Aorta (tissue), 5 donors: ENCODE data around the gene PEMT. TPM values are rescaled to one million over a fixed set of nuclear protein-coding genes. Genes with fewer than 3 reads are reported as not detected.

Experiments used
- ATAC-seq: fragments of 200-7000 bp; cut with Tn5 transposase; one replicate; pipeline ENCODE4 v1.9.1; 2022; ENCODE audit warnings: moderate library complexity; ENCODE audit not compliant: low FRiP score
- DNase-seq, 2 donors: peaks; one replicate each; pipeline ENCODE4 v3.0.0-alpha.2; 2020
- H3K27ac ChIP-seq, 2 donors: one replicate each; pipeline ENCODE4 v1.5.1; 2013; ENCODE audit warnings: low read length in 2 of 2, mild to moderate bottlenecking in 2 of 2, moderate library complexity in 2 of 2, control low read depth in 1 of 2, inconsistent platforms in 1 of 2, low read depth in 1 of 2
- H3K27me3 ChIP-seq, 2 donors: one replicate each; pipeline ENCODE4 v1.6.1; 2013; ENCODE audit warnings: control low read depth in 1 of 2, low read length in 1 of 2, mild to moderate bottlenecking in 1 of 2, moderate library complexity in 1 of 2; ENCODE audit not compliant: insufficient read depth in 2 of 2, control insufficient read depth in 1 of 2
- H3K36me3 ChIP-seq, 2 donors: one replicate each; pipeline ENCODE4 v1.6.1; 2013; ENCODE audit warnings: control low read depth in 1 of 2, low read length in 1 of 2, mild to moderate bottlenecking in 1 of 2; ENCODE audit not compliant: insufficient read depth in 2 of 2, control insufficient read depth in 1 of 2
- H3K4me1 ChIP-seq, 2 donors: one replicate each; pipeline ENCODE4 v1.6.1; 2013; ENCODE audit warnings: low read length in 2 of 2, control low read depth in 1 of 2, mild to moderate bottlenecking in 1 of 2, moderate library complexity in 1 of 2; ENCODE audit not compliant: insufficient read depth in 2 of 2, control insufficient read depth in 1 of 2
- H3K4me3 ChIP-seq, 2 donors: one replicate each; pipeline ENCODE4 v1.5.1; 2013; ENCODE audit warnings: low read length in 2 of 2, control low read depth in 1 of 2, mild to moderate bottlenecking in 1 of 2
- H3K9me3 ChIP-seq: one replicate; pipeline ENCODE4 v1.6.1; 2013; ENCODE audit warnings: mild to moderate bottlenecking, low read length; ENCODE audit not compliant: control insufficient read depth
- WGBS, 2 donors: extraction: QIAGEN DNeasy Blood & Tissue Kit; methylation state at CpG; one replicate each; pipeline ENCODE4 v1.1.7; 2013; 5-methylcytosine and 5-hydroxymethylcytosine counted together
- intact Hi-C, 2 donors: fragments of 100-400 bp; cut with DNase I; formaldehyde crosslinking; loops; one replicate each; pipeline versions ENCODE4 v1.14.2 to v1.15.0; 2022
- polyA plus RNA-seq, 2 donors: library from polyadenylated mRNA; stranded (reverse); fragments of 200-250 nt; gene quantifications; one replicate each; pipeline ENCODE4 v1.2.3, GENCODE V29; 2013
- total RNA-seq, 2 donors: library from RNA; stranded (reverse); fragmentation: NEBNext Ultra II Directional; extraction: Animal tissue kit (Norgen Biotek cat#: 25700); gene quantifications; one replicate each; pipeline ENCODE4 v1.2.1, GENCODE V29; 2021
- donor health status: healthy with polysubstance abuse.
- donor health status: Bipolar disorder and iron deficiency.
- donor health status: DM: no; HTN: no; CAD: no.
- donor health status: DM: no; HTN: no; CAD: no.
- donor health status: DM: yes; HTN: yes; CAD: no.

The PEMT gene
- total and polyA plus RNA-seq, 4 donors, result 4.5 to 23.8 (median 16.5) TPM

DNA sequence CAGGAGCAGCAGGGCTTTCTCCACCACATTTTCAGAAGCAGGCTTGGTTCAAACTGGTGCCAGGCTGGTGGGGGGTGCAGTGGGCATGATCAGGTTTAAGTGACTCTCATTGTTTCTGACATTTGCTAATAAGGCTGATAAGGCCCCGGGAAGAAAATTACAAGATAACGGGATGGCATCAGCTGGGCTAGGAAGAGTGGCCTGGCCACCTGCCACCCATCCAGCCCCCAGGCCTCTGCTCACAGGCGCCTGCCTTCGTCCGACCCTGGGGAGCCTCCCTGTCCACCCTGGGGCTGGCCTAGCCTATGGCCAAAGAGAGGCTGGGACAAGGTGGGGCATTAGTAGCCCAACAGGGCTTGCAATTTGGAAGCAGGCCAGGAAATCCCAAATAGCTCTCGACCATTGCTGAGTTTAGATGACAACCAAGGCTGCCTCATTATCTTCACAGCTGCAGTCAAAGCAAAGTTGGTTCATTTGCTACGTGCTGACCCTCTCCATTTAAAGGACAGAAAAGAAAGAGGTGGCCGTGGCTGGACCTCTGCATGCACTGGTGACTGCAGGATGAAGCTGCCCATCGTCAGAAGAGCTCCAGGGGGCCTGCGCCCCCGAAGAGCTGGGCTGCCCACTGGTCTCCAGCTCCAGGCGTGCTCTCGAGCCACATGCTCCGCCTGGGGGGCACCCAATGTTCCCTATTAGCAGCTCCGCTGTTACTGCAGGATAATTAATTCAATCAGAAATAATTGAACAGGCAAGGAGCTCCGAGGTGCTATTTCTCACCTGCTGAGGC is 44.9 kb downstream of the PEMT start:
- Histone ChIP-seq H3K4me3 (no peak overlapping the region), H3K36me3 (no peaks in the 10 kb centered on the region), H3K27me3 (no peaks in the 10 kb centered on the region), H3K9me3 (no peaks in the 10 kb centered on the region), H3K27ac (peak overlapping the region in 1 of 2 donors; percentile 14), H3K4me1 (peaks cover 0 to 5% of the 10 kb centered on the region in 2 donors)
- WGBS, 2 donors, result 89 to 90% methylated on average over 16 of the region's 16 CpGs
- ATAC-seq, result no peak
- no peak for DNase-seq
- intact Hi-C loops, result no loop called here

DNA sequence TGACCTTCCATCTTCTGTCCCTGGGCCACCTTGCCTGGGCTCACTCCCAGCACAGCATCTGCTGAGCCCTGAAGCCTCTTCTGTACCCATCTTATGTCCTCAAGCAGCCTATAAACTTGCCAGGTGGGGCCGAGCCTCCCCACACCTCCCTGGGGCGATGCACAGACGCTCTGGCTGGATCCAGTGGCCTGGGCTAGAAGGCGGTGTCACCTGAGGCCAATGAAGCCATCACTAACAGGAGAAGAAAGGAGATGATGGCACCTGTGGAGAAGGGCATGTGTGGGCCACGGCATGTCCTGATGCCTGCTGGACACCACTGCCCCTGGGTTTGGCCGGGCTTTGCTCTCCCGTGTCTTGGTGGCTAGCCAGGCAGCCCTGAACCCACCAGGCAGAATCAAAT is 45.5 kb downstream of the PEMT start:
- Histone ChIP-seq H3K9me3 (no peaks in the 10 kb centered on the region), H3K27me3 (no peaks in the 10 kb centered on the region), H3K36me3 (no peaks in the 10 kb centered on the region), H3K4me1 (peaks cover 0 to 5% of the 10 kb centered on the region in 2 donors), H3K27ac (peak overlapping the region in 1 of 2 donors; percentile 14), H3K4me3 (no peak overlapping the region)
- intact Hi-C loops, result no loop called here
- no peak for DNase-seq
- no peak for ATAC-seq
- WGBS, 2 donors, result 53 to 64% methylated on average over 7 of the region's 7 CpGs

DNA sequence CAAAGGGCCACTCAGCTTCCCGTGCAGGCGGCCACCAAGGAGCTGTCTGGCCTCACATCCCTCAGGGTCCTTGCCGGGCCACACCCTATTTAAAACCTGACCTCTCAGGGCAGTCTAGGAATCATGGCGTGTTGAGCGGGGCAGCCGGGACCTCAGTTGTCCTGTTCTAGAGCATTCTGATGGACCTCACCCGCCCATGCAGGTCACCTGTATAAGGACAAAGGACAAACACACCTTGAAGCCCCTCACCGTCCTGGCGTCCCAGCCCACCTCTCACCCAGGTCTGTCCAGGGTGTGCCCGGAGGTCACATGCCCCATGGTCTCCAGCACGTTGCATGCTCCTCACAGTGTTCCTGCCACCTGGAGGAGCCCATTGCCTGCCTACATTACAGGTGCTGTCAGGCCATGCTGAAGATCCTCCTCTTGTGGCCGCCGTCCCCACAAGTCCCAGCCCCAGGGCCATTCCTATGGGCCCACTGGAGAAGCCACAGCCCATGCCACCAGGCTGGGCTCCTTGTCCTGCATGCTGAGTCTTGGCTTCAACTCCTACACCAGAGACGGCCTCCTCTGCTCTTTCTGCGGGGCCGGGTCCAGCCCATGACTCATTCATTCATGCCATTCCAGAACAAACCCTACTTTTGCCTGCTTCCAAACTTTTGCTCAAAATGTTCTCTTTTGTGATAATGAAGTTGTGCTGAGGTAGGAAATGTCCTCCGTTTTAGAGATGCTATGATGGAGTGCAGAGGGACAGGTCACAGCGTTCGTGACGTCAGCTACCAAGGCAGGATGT is 46.3 kb downstream of the PEMT start:
- WGBS, 2 donors, result 50 to 52% methylated on average over 20 of the region's 20 CpGs
- Histone ChIP-seq H3K4me3 (no peak overlapping the region), H3K9me3 (no peaks in the 10 kb centered on the region), H3K27me3 (no peaks in the 10 kb centered on the region), H3K4me1 (peaks cover 0 to 5% of the 10 kb centered on the region in 2 donors), H3K27ac (peak overlapping the region in 1 of 2 donors; percentile 2), H3K36me3 (no peaks in the 10 kb centered on the region)
- DNase-seq (peak in 1 of 2 donors; percentile 73), ATAC-seq (peak; percentile 67)
- intact Hi-C loops, result no loop called here

DNA sequence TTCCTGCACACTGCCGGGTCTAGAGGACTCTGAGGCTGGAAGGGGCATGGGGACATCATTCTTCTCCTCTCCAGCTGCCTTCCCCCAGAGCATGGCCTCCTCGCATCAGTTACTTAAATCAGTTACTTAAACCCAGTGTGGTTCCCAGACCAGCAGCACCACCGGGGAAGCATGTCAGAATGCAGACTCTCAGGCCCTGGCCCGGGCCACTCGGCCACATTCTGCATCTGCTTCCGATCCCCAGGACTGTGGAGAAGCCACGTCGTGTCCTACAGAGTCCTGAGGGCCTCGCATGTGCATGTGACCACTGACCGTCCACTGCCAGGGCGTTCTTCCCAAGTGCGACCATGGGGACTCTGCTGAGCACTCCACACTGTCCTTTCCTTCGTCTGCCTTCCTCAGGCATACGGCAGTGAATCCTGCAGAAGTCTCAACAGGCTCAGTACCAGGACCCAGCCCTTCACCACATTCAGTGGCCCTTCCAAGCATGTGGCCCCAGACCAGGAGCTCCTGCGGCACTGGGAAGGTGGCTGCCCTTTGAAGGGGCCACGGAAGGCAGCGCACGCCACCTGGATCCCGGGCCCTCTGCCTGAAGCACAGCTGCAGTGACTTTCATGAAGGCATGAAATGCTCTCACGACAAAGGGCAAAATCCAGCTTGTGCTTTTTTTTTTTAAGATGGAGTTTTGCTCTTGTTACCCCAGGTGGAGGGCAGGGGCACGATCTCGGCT is 48.4 kb downstream of the PEMT start:
- H3K27ac ChIP-seq, result no peak overlapping the region
- no peak overlapping the region for H3K4me3 ChIP-seq
- H3K27me3 ChIP-seq, result no peaks in the 10 kb centered on the region
- DNase-seq (no peak), ATAC-seq (no peak)
- intact Hi-C loops, result no loop called here
- H3K4me1 ChIP-seq, result peaks cover 0 to 5% of the 10 kb centered on the region in 2 donors
- no peaks in the 10 kb centered on the region for H3K9me3 ChIP-seq
- no peaks in the 10 kb centered on the region for H3K36me3 ChIP-seq
- 93 to 96% methylated on average over 21 to 22 of the region's 22 CpGs for WGBS, 2 donors

DNA sequence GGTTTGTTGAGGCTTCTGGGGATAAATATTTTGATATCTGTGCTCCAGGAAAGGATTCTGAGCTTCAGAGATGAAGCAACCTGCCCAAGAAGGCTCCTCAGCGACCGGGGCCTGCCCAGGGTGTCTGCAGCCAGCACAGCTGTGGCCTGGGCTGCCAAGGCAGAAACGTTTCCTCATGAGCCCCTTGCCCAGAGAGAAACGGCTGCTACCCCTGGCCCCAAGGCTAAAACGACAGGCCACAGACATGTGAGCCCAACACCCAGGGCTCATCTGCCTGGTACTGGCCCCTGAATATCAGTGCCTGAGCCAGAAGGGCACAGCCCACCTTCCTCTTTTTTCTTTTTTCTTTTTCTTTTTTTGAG is 49.9 kb downstream of the PEMT start:
- Histone ChIP-seq H3K27me3 (no peaks in the 10 kb centered on the region), H3K4me1 (peaks cover 0 to 5% of the 10 kb centered on the region in 2 donors), H3K4me3 (no peak overlapping the region), H3K27ac (no peak overlapping the region), H3K9me3 (no peaks in the 10 kb centered on the region), H3K36me3 (no peaks in the 10 kb centered on the region)
- DNase-seq, result no peak
- intact Hi-C loops, result no loop called here
- WGBS, 2 donors, result 81 to 89% methylated on average over 5 of the region's 5 CpGs
- ATAC-seq, result no peak

DNA sequence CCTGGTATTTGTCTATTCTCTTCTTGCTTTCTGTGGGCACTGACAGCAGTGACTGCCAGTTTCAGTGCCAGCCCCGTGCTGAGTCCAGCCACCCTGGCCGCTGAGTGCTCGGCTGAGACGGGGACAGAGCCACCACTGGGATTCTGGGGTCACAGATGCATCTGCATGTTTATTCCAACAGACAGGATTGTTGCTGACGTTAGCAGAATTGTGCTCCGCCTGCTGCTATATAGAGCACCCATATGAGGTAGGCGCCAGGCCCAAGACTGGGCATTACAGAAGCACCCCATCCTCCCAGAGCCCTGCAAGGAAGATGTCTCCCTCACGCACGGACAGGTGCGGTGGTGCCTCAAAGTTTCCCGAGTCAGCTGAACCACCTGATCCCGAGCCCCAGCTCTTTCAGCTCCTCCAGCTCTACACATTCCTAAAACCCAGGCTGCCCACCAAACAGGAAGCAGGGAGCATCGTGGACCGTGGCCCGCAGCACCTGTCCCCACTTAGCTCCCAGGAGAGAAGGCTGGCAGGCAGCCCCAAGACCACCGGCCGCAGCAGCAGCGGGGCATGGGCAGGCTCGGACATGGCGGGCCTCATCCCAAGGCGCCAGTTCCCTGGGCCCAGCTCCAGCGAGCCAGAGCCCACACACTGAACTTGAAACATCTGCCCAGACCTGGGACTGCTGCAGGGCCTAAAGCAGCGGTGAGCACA is 50.4 kb downstream of the PEMT start:
- intact Hi-C loops, result no loop called here
- ATAC-seq (no peak), DNase-seq (no peak)
- Histone ChIP-seq H3K9me3 (no peaks in the 10 kb centered on the region), H3K36me3 (no peaks in the 10 kb centered on the region), H3K4me1 (peaks cover 0 to 5% of the 10 kb centered on the region in 2 donors), H3K4me3 (no peak overlapping the region), H3K27me3 (no peaks in the 10 kb centered on the region), H3K27ac (no peak overlapping the region)
- WGBS, 2 donors, result 74 to 81% methylated on average over 21 to 23 of the region's 23 CpGs

DNA sequence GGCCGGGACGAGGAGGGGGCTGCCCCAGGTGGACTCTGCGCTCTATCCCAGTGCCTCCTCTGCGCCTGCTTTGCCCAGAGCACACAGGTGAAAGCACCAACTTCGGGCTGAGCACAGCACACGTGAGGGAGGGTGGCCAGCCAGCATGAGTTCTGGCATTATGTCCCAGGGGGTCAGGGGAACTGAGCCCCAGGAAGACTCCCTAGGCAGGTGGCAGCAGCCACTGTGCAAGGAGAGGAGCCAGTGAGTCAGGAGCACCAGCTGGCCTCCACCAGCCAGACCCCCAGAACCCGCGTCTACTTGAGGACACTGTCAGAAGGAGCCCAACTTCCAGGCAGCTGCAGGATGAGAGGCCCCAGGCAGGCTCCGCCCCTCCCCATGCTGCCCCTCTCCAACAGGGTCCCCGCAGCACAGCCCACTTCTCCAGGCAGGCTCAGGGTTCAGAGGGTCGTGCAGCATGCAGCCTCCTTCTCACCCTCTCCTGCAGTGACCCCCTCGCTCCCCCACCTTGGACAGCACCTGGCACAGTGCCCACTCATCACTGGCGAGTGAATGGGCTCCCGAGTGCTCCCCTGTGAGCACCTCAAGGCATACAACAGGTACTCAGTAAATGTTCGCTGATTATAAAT is 51.1 kb downstream of the PEMT start:
- peaks cover 0 to 2% of the 10 kb centered on the region in 2 donors for H3K4me1 ChIP-seq
- no peaks in the 10 kb centered on the region for H3K9me3 ChIP-seq
- 68 to 74% methylated on average over 15 of the region's 15 CpGs for WGBS, 2 donors
- no peak overlapping the region for H3K4me3 ChIP-seq
- intact Hi-C loops, result no loop called here
- H3K27me3 ChIP-seq, result no peaks in the 10 kb centered on the region
- DNase-seq, result no peak
- H3K36me3 ChIP-seq, result no peaks in the 10 kb centered on the region
- peak; percentile 10 for ATAC-seq
- H3K27ac ChIP-seq, result no peak overlapping the region

DNA sequence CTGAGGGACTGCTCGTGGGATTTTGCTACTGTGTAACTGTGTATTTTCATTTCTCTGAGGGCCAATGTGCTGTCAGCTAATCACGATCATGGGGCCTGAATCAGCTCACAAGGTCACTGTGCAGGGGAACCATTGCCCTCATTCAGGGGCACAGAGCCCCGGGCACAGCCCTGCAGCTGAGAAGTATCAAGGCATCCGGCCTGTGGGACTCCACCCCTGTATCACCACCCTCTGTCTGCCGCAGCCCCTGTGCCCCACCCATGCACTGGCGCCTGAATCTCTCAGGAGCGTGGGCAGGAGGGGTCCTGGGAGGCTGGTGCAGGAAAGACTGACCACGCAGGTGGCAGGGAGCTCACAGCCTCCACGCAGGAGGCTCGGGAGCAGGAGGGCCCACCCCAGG is 51.9 kb downstream of the PEMT start:
- WGBS, 2 donors, result 70 to 71% methylated on average over 10 of the region's 10 CpGs

More for the DNA sequence above, 51.9 kb downstream of the PEMT start:
- no peak overlapping the region for H3K27ac ChIP-seq
- intact Hi-C loops, result no loop called here
- H3K9me3 ChIP-seq, result no peaks in the 10 kb centered on the region
- DNase-seq, result no peak
- H3K4me3 ChIP-seq, result no peak overlapping the region
- no peaks in the 10 kb centered on the region for H3K36me3 ChIP-seq
- no peak for ATAC-seq
- no peaks in the 10 kb centered on the region for H3K27me3 ChIP-seq
- peaks cover 0 to 2% of the 10 kb centered on the region in 2 donors for H3K4me1 ChIP-seq
